ENCODE measurements around the gene MOB2.

Gene MOB2

DNA sequence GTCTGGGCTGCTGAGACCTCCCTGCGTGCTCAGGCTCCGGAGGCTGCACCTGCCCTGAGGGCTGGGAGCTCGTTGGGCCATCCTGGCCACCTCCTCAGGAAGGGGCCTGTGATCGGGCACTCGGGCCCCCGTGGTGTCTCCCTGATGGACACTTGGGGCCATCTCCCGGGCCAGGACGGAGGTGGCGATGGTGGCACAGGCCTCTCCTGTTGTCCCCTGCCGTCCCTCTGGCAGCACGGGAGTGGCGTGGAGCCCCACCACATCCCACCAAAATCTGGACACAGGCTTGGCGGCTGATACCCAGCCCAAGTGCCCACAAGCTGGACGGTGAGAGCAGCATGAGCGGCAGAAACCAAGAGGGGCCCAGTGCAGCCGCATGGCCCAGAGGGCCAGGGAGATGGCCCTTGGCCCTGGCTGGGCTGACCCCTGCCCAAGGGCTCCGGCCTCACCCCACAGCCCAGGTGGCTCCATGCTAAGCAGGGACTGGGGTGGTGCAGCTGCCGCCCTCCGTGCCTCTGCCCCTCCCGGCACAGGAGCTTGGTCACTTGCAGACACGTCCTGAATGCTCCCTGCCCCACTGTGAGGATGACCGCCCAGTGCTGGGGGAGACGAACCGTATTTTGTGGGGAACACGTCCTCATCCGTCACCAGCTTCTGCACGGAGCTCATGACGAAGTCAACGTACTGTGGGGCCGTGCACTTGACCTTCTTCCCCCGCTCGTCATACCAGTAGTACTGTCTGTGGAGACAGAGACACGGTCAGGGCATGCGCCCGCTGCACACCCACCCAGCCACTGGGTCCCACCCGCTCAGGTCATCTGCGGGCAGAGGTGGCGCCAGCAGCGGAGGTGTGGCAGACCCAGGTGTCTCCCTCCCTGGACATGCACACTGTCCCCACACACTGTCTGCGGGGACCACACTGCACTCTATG lies 15.6 kb downstream of the MOB2 start:
- no peak for DNase-seq

DNA sequence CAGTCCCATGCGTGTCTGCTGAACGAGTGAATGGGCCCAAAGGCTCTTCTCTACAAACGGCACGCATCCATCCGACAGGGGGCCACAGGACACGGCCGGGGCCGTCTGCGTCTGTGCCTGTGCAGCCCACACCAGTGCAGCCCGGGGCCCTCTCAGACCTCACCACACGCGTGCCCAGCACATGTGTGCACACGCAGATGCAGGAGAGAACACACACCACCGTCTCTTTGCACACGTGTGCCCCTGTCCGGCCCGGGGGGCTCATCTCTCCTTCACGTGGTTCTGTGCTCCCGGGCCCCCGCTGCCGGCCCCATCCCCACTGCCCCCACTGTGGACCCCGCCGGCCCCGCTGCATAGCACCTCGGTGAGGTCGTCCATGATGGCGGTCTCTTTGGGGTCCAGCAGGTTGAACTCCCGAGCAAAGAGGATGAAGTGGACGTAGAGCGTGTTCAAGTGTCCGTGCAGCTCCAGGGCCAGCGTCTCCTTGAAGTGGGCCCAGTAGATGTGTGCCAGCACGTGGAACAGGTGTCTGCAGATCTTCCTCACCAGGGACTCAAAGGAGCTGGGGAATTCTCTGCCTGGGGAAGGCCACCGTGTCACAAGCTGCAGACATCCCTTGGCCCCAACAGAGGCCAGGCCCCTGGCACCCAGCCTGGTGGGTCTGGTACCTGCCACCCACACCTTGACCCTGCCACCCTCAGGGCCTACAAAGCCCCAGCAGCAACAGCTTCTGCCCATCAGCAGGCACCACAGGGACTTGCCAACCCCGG lies 16.5 kb downstream of the MOB2 start:
- no peak for DNase-seq

DNA sequence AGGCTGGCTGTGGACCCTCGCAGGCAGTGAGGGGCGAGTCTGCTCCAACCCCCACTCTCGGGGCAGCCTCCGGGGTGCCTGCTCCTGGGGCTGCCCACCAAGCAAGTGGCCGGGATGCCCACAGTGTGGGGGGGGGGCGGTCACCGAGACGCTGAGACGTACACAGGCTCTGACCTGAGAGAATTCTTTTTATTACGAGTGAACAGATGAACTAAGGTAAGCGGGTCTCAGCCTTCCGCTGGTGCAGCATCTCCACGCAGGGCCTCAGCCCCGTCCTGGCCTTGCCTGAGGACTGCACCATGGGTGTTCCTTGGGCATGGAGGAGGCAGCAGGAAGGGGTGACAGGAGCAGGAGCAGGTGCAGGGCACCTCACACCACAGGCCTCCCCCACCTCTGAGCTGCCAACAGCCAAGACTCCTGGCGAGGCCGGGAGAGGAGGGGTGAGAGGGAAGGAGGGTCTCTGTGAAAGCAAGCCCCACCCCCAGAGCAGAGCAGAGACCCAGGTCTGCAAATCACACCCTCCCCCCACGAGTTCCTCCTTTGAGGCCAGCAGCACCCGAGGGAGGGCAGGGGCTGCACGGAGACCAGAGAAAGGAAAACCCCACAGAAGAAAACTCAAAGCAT lies 17.2 kb downstream of the MOB2 start:
- DNase-seq = no peak

DNA sequence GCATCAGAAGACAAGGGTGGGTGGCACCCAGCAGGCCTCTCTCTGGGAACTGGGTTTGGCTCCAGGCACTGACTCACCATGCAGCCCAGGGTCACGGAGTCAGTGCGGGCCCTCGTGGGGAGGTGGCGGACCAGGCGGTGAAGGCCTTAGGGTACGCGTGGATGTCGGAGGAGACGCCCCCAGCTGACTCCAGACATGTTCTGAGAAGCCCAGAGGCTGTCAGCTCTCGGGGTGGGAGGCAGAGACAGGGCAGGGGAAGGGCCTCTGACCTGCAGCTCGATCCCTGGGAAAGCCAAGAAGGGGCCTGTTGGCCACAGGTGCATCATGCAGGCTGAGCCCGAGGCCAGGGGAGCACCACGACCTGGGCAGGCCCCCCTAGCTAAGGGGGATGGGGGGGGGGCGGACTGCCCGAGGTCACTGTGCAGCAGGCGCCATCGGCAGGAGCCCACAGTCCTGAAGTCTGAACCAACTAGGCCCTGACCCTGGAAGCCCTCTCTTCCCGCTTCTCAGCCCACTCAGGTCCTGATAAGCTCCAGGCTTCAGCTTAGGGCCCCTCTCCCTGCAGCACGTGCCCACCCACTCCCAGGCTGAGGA lies 18.0 kb downstream of the MOB2 start:
- no peak for DNase-seq

DNA sequence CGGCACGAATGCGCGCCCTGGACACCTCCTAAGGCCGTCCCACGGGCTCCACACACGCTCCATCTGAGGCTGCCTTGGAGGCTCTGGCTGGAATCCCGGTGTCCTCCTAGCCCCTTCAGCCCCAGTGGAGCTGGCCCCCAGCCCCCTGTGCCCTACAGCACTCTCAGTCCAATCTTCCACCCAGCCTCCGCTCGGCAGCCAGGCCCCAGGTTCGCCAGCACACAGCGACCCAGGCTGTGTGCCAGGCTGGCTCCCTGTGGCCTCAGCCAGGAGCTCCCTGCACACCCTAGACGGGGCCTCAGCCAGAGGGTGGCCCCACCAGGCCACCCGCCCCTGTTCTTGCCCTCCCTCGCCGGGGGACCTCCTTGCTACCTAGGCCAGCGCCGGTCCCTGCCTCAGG lies 18.6 kb downstream of the MOB2 start:
- no peak for DNase-seq

DNA sequence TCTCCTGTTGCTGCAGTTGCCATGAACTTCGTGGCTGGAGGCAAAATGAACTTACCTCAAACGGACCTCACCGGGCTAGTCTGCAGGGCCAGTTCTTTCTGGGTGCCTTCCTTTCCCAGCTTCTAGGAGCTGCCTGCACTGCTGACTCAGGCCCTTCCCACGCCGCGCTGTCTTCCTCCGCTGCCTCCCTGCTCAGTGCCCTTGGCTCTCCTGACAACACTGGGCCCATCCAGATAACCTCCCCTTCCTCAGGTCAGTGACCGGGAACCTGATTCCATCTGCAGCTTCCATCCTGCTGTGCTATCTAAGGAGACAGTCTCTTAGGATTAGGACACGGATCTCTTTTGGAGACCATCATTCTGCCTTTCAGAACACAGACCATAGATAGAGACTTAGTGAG lies 19.3 kb downstream of the MOB2 start:
- DNase-seq = no peak

DNA sequence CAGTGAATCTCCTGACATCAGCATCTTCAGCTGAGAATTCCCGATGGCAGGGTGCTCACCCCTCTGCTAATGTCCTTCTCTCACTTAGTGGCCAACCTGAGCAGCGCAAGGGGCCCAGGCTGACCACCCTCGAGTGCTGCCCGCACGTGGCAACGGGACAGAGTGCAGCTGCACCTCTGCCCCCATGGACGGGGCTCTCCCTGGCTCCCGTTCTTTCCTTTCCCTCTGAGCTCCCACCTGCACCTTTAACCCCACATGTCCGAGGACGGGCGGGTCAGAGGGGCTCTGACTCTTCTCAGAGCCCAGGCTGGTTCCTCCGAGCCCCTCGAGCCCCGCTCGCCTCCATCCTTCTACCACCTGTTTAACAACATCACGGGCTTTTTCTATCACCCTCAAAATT lies 19.8 kb downstream of the MOB2 start:
- DNase-seq = no peak

DNA sequence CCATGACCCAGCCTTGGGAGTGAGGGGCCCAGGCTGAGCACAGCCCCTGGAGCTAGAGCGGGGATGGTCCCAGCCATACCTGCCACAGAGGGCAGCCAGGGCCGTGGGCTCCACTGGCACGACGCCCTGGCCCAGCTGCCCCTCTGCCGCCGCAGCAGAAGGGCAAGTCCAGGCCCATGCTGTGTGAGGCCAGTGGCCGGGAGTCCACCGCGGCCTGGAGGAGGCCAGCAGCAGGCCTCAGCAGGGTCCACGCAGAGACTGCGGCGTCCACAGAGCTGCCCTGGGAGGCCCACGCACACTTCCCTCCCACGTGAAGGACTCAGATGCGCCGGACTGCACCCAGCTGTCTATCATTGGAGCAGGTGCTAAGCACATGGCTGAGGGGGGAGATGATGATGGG lies 23.5 kb downstream of the MOB2 start:
- DNase-seq = no peak

DNA sequence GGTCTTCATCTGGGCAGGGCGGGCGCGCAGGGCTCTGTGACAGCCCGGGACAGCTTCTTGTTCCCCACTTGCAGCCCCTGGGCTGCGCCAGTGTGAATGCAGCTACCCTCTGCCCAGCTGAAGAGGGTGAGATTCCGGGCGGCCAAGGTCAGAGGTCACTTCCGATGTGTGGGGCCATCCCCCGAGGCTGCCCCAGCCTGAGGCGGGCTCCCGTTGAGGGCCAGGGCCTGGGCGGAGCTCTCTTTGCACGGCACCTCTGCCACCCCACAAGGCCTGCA lies 23.9 kb downstream of the MOB2 start:
- no peak for DNase-seq

DNA sequence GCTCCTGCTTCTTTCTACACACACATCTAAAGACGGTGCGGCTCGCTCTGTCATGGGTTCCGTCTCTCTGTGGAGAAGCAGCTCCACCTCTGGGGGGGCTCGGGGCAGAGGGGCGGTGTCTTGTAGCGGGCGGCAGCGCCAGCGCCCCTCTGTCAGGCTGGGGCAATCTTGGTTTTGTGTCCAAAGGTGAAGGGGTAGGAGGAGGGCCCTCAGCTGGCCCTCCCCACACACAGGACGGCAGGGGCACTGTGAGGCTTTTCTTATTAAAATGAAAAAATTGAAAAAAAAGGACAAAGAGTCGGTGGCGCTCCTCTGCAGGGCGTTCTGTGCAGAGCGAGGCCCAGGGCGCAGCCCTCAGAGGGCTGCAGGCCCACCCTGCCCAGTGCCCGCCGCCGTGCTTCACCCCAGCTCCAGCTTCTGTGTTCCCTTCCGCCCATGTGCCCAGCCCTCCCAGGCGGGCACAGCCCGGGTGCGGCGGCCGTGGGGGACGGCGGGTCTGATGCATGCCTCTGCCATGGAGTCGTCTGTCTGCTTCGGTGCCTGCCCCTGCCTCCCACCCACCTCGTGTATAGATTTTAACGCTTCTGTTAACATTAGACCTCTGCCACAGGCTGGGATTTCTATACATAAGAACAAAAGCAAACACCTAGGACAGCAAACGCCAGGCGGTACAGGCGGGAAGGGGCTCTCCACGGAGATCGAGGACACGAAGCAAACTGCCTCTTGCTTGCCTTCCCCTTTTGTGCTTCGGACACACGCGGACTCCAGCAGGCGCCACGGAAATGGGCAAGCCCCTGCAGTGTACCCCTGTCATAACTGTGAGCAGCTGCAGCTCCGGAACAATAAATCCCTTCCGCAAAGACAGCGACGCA lies 24.5 kb downstream of the MOB2 start:
- DNase-seq = no peak

DNA sequence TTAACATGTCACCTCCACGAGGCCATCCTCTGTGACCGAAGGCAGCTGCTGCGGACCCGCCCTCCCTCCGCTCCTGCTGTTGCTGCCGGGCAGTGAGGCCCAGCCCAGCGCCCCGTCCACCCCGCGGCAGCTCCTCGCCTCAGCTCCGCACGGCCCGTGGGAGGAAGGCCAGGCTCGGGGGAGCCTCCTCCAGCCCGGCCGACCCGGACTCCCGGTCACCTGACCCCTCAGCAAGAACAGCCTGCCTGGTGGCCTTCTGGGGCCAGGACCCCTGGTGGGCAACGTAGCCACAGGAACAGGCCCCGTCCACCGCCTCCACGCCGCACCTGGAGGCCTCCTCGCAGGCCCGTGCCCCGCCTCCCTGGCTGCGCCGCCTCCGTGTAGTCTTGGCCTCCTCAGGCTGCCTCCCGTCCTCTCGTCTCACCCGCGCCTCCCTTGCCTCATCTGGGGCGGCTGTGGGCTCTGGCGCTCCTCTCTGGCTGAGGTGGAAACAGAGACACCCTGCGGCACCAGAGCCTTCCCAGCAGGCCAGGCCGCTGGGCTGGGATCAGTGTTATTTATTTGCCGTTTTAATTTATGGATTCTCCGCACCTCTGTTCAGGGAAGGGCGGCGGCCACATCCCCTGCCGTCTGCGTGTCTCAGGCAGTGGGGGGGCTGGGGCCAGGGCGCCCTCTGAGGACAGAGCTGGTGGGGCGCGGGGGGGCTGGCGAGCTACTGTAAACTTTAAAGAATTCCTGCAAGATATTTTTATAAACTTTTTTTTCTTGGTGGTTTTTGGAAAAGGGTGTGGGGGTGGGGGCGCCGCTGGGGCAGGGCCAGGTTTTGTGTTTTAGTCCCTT lies 25.4 kb downstream of the MOB2 start:
- DNase-seq = no peak

DNA sequence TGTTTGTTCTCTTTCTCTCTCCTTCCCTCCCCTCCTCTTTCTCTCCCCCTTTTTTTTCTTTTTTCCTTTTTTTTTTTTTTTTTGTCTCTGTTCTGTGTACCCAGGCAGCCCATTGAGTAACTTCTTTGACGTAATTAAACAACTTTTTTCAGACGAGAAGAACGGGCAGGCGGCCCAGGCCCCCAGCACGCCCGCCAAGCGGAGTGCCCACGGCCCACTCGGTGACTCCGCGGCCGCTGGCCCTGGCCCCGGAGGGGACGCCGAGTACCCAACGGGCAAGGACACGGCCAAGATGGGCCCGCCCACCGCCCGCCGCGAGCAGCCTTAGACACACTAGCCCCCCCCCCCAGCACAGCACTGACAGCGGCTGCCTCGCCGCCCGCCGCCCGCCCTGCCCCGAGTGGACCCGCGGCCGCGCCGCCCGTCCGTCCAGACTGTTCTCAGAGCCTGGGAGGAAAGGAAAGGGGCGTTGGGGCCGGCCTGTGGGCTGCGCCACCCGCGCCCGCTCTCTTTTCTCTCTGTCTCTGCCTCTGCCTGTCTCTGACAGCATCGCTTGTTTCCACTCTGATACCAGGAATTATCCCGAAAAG lies 26.1 kb downstream of the MOB2 start:
- no peak for DNase-seq

DNA sequence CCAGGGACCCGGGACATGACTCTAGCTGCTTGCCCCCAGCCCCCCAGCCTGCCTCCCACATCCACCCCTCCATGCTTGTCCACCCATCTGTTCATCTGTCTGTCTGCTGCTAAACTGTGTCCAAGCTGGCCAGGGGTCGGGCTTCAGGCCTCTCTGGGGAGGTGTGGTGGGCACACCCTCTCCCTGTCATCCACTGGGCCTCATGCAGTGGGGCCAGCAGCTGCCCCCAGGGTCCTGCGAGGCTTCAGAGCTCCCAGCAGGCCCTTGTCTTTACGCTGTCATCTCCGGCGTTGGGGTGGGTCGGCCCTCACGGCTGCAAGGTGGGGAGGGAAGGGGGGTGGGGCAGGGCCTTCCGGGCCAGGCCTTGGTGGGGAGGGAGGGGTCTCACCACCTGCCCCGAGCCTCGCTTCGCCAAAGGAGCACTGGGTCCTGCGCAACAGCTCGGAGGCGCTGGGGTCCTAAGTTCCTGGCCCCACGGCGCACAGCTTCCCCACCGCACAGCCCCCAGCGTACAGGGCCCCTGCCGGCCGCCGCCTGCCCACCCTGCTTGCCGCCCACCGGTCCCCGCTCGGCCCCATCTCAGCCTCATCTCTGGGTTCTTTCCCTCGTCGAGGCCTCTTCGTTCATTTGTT lies 26.7 kb downstream of the MOB2 start:
- no peak for DNase-seq

DNA sequence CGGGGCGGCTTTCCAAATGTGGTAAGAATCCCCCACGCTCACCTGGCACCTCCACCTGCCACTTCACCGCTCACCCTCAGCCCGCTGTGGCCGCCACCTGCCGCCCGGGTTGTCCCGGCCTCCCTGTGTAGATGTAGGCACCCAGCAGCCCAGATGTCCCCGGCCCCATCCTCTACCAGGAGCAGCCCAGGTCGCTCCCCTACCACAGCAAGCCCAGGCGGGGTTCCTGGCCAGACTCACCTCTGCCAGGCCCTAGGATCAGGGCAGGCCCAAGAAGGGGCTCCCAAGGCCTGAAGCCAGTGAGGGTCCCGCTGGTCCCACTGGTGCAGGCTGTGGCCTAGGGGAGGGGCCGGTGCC lies 27.4 kb downstream of the MOB2 start:
- DNase-seq = no peak

DNA sequence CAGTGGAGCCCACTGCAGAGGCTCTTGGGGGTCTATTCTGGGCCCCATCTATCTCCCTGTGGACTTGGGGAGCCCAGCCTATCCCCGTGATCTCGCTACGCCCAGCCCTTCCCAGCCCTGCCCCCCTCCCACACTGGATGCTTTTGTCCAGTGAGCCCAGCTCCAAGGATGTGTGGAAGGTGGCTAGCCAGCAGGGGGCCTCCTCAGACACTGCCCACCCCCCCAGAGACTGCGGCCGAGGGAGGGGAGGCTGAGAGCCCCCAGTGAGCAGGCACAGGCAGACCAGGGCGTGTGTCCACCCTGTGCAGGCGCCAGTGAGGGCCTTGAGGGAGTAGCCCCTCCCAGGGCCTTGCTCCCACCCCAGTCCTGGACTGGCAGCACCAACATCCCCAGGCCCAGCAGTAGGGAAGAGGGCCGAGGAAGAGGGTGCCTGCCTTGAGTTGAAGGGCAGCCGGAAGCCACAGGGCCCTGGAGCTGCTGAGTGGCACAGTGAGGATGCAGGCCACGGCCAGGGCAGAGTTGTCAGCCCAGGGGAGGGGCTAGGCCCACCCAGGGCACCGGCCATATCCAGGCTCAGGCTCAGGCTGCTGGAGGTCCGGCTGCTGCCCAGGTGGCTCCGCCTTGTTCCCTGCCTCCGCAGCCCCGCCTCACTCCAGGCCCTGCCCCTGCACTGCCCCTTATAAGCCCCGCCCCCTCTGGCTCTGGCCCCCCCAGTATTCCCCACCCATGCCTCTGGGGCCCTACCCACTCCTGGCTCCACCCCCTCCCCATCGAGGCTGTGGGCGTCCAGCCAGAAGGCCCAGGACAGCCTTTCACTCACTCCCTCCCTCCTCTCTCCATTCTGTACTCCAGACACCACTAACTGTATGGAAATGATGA lies 28.0 kb downstream of the MOB2 start:
- no peak for DNase-seq

DNA sequence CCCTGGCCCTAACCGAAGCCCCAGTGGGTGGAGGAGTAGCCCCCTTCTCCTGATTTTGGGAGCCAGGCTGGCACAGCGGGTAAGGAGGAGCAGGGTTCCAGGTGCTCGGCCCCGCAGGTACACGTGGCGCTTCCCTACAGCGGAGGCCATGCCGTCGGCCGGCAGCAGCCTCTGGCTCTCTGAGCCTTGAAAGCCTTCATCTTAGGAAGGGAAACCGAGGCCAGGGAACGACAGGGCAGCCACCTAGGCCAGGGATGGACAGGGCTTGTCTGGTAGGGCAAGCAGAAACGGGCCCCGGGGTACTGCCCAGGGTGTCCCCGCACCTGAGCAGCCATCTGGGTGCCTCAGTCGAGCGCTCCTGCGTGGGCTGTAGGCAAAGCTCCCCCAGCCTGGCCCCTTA lies 28.7 kb downstream of the MOB2 start:
- no peak for DNase-seq

DNA sequence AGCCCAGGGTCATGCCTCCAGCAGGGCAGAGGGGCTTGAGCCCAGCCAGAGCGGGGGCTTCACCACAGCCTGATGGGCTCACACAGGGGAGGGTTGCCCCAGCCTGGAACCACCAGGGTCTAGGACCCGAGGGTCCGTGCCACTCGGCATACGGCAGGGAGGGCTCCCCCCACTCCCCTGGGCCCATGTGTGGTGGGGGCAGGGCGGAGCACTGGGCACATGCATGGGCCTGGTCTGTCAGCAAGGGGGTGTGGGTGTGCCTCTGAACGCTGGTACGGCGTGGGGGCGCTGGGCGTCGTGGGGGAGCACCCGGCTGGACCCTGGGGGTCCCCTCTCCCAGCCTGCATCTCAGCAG lies 29.3 kb downstream of the MOB2 start:
- DNase-seq = no peak

DNA sequence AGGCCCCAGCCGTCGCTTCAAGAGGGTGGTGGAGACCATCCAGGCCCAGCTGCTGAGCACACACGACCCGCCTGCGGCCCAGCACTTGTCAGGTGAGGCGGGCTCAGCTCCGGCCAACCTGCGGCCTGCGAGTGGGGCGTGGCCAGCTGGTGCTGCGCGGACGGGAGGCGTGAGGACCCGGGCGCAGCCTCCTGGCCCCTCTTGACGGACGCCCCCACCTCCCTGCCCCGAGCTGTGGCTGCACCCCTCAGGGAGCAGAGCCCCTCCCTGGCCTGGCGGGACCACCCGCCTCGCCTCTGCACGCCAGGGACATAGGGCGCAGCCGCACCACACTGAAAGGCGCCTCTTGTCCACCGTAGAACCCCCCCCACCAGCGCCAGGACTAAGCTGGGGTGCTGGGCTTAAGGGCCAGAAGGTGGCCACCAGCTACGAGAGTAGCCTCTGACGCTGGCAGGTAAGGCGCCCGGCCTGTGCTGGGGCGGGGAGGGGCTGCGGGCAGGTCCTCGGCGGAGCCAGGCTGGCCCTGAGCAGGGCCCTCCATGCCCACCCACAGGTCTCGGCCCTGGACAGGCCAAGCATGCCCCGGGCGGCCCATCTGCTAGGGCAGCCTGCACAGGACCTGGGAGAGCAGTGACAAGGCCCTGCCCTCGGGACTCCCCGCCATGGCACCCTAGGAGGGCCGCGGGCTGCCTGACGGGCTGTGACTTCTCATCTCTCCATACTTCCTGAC lies 29.8 kb downstream of the MOB2 start:
- no peak for DNase-seq

DNA sequence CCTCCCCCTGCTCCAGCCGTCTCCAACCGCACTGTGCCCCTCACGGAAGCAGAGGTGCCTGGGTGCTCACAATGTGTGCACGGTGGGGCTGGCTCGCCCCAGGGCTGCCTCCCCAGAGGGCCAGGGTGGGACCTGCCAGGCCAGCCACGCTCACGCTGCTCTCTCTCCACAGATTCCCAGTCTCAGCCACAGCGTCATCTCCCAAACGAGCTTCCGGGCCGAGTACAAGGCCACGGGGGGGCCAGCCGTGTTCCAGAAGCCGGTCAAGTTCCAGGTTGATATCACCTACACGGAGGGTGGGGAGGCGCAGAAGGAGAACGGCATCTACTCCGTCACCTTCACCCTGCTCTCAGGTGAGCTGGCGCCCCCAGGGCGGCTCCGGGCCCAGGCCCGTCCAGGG lies 30.4 kb downstream of the MOB2 start:
- DNase-seq = no peak

Measured in stimulated activated CD4-positive, alpha-beta T cell treated with anti-CD3 and anti-CD28 coated beads, Interleukin-2, amount 100 ng/mL, for 48 hours (primary cell).